HG03025 (cell line): ENCODE measurements around the gene NPHS1.
"Not testable (repeated sequence)": the region's sequence is repeated elsewhere in the genome, so short reads cannot be mapped to it uniquely, and the experiment has no call there.

ENCODE experiments used
- ATAC-seq: cut with Tn5 transposase; IDR thresholded peaks from one replicate; pipeline ENCODE4 v1.9.1; 2021; ENCODE audit warnings: mild to moderate bottlenecking, moderate library complexity; ENCODE audit not compliant: unreplicated experiment, low FRiP score

Gene NPHS1, protein sequence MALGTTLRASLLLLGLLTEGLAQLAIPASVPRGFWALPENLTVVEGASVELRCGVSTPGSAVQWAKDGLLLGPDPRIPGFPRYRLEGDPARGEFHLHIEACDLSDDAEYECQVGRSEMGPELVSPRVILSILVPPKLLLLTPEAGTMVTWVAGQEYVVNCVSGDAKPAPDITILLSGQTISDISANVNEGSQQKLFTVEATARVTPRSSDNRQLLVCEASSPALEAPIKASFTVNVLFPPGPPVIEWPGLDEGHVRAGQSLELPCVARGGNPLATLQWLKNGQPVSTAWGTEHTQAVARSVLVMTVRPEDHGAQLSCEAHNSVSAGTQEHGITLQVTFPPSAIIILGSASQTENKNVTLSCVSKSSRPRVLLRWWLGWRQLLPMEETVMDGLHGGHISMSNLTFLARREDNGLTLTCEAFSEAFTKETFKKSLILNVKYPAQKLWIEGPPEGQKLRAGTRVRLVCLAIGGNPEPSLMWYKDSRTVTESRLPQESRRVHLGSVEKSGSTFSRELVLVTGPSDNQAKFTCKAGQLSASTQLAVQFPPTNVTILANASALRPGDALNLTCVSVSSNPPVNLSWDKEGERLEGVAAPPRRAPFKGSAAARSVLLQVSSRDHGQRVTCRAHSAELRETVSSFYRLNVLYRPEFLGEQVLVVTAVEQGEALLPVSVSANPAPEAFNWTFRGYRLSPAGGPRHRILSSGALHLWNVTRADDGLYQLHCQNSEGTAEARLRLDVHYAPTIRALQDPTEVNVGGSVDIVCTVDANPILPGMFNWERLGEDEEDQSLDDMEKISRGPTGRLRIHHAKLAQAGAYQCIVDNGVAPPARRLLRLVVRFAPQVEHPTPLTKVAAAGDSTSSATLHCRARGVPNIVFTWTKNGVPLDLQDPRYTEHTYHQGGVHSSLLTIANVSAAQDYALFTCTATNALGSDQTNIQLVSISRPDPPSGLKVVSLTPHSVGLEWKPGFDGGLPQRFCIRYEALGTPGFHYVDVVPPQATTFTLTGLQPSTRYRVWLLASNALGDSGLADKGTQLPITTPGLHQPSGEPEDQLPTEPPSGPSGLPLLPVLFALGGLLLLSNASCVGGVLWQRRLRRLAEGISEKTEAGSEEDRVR (N-terminal part only)

DNA sequence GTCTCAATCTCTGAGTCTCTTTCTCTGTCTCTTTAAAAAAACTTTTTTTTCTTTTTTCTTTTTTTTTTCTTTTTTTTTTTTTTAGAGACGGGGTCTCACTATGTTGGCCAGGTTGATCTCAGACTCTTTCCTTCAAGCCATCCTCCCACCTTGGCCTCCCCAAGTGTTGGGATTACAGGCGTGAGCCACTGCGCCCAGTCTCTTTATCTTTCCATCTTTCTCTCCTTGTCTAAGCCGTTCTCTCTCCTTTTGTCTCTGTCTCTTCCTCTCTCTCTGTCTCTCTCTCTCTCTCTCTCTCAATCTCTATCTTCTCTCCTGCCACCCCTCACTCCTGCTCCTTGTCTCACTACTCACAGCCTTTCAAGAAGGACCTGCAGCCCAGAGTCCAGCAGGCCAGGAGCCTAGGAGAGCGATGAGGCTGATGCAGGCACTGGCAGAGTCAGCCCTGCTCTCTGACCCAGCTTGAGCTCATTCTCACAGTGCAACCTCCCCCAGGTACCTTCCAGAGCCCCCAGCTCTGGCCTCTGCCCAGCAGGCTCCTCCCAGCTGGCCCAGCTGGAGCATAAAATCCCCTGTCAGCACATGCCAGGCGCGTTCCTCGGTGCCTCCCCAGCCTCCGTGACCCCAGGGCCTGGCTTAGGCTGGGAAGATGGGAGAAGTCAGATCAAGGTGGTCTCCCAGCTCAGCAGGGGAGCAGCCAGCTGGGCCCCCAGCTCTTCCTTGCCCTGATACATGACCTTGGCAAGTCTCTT, at the start of gene NPHS1:
Gene NPHS1, minus strand, starts transcription at position 476 of the 752 bp plus-strand sequence. CDS start 667 bp downstream, outside the sequence.
- no peak for ATAC-seq

DNA sequence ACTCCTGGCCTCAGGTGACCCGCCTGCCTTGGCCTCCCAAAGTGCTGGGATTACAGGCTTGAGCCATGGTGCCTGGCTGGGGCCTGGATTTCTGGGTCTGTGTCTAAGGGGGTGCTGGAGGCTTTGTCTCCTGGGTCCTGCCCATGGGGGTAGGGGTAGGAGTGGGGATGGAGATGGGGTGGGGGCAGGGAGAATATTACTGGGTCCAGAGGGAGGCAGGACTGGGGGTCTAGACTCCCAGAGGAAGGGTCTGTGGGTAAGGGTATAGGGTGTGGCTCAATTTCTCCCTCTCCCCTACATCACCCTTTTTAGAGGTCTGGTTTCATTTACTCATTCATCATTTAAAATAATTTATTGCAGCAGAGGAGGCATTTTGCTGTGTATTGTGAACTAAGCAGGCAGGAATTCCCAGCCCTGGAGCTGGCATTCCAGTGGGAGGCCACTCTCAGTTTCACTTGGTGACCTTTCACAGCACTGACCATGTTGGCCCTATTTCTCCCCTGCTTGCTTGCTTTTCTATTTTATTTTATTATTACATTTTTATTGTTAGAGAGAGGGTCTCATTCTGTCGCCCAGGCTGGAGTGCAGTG, 48.8 kb upstream of the NPHS1 start:
- ATAC-seq: no peak

DNA sequence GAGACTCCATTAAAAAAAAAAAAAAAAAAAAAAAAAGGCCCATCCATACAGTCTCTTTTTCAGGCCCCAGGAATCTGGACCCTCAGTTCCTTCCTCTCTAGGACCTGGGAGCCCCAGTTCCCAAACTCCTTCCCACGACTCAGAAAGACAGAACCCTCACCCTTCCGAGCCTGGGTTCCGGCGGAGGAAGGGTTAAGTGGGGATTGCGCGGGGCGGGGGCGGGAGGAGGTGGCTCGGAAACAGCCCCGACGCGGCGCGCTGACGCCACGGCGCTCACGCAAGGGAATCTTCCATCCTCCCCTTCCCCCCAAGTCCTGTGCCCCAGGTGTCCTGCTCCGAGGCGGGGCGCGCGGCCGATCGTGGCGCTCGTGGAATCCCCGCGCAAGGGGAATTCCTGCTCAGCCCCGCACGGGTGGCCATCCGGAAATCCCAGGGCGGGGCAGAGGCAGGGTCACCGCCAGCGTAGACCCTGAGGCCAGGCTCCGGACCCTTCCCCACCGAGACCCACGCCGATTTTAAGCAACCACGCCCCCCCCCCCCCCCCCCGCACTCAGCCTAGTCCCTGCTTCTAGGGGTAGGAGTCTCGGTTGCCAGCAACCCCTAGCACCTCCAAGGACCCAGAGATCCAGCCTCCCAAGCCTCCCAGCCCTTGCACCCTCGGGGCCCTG, 47.4 kb upstream of the NPHS1 start:
- no peak for ATAC-seq

DNA sequence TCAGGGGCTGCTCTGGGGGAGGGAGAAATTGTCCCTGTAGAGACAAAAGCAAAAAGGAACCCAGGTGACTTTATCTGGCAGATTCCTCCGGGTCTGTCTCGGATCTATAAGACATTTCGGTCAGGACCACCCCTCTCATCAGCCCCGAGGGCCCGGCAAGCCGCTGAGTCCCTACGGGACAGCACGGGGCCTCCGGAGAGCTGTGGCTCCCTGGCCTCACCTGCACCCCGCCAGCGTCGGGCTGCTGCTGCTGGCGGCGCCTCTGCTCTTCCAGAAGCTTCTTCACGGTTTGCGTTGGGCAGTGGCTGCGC, 46.1 kb upstream of the NPHS1 start:
- ATAC-seq: no peak

DNA sequence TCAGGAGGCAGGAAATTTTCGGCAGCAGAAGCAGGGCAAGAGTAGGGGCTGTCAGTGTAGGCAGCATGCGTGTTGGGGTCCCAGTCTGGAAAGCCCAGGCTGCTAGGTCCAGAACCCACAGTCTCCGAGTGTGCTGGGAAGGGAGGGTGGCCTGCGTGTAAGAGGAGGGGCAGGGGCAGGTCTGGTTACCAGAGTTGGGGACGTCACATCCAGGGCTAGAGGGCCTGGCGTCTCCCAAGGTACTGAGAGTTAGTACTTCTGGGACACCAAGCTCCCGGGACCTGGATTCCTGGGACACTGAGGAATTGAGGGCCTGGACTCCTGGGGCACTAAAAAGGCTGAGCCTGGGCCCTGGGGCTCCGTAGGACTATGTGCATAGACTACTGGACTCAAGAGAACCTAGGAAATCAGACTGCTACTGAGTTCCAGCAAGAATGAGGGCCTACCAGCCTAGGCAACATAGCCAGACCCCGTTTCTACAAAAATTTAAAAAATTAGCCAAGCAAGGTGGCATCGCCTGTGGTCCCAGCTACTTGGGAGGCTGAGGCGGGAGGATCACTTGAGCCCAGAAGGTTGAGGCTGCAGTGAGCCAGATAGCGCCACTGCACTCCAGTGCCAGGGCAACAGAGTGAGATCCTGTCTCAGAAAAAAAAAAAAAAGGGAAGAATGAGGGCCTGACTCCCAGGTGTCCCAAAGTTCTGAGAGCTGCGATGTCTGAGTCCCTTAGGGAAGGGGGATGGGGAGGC, 45.6 kb upstream of the NPHS1 start:
- no peak for ATAC-seq

DNA sequence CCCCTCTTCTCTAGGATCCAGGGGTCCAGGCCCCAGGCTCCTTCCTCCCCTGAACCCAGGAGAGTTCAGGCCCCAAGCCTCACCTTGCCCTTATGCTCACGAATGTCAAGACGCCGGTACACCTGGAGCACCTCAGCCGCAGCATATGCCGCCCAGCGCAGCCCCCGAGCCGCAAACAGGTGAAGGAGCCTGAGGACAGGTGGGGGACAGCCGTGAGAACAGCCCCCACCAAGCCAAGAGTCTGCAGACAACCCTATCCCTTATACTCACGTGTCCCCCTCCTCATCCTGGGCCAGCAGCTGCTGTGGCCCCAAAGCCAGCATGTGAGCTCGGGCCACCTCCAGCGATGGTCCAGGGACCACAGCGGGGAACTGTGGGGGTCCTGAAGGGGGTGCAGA, 44.3 kb upstream of the NPHS1 start:
- no peak for ATAC-seq

DNA sequence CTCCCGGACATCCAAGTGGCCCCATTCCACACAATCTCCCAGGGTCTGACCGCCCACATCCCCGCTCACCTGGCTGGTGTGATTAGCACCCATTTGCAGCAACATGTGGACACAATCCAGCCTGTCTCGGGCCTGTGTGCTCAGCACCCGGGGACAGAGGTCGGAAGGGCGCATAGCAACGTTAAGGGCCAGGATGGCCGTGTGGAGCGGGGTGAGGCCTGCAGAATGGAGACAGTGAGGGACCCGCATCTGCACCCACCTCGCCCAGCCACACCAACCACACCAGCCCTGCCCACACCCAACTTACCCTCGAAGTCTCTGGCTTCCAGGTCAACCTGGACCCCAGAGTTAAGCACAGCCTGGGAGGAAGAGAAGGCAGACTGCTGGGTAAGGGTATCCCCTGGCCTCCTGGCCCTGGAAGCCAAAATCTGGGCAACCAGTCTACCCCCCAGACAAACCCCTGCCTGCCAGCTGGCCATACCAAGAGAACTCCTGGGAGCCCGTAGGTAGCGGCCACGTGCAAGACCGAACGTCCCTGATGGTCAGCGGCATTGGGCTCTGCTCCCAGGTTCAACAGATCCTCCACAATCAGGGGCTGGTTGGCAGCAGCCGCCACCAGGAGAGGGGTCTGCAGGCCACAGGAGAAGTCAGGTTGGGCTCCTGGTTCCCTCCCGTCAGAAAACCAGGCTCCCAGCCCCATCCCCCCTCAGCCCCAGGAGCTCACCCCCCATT, 43.8 kb upstream of the NPHS1 start:
- no peak for ATAC-seq

DNA sequence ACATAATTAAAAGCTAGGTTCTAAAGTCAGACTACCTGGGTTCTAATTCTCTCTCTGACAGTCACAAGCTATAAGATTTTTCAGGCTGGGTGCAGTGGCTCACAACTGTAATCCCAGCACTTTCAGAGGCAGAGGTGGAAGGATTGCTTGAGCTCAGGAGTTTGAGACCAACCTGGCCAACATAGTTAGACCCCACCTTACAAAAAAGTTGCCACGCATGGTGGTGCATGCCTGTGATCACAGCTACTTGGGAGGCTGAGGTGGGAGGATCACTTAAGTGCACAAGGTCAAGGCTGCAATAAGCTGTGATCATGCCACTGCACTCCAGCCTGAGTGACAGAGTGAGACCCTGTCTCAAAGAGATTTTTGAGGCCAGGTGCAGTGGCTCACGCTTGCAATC, 42.0 kb upstream of the NPHS1 start:
- ATAC-seq: no peak

DNA sequence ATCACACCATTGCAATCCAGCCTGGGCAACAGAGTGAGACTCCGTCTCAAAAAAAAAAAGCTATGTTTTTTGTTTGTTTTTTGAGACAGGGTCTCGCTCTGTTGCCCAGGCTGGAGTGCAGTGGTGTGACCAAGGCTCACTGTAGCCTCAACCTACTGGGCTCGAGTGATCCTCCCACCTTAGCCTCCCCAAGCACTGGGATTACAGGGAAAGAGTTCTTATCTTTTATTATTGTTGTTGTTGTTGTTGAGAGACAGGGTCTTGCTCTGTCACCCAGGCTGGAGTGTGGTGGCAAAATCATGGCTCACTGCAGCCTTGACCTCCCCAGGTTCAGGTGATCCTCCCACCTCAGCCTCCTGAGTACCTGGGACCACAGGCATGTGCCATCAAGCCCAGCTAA, 39.5 kb upstream of the NPHS1 start:
- not testable (repeated sequence) for ATAC-seq

DNA sequence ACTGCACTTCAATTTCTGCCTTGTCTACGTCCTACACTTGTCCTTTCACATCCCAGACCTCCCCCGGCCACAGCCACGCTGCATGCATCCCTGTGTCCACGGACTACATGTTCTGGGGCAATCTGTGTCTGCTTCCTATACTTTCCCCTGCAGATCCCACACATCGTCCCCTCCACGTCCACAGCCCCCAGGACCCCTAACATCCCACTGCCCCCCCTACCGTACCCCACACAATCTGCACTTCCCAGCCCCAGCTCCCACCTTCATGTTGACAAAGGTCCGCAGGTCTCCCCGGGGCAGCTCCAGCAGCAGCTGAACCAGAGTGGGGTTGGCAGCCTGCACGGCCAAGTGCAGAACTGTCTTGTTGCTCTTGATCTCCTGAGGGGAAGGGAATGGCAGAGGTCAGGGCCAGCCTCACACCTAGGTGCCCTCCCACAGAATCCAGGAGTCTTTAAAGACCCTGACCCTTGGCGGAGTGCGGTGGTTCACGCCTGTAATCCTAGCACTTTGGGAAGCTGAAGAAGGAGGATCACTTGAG, 37.9 kb upstream of the NPHS1 start:
- no peak for ATAC-seq

DNA sequence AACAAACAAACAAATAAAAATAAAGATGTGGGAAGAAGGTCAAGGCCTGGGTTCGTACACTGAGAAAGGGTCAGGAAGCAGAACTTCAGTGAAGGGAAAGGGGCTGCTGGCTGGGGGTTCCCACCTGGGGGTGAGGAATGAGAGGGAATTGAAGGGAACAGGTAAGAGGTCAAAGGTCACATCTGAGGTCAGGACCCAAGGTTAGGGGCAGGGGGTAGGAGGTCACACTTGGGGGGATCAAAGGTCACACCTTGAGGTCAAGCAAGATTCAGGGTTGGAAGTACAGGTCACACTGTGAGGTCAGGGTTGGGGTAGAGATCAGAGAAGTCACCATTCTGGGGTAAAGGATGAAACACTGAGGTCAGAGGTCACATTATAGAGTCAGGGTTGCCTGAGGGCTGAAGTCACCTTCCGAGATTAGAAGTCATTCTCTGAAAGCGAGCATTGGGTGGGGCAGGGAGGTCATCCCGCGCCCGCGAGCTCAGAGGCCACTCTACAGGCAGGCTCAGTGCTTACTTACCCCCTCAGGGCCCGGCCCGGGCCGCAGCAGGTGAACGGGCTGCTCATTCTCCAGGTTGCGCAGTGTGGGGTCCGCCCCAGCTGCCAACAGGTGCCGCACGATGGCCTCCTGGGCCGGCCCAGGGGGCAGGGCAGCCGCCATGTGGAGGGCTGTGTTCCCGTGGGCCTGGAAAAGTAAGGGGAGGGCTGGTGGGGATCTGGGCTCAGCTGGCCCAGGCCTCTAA, 37.2 kb upstream of the NPHS1 start:
- ATAC-seq: no peak

DNA sequence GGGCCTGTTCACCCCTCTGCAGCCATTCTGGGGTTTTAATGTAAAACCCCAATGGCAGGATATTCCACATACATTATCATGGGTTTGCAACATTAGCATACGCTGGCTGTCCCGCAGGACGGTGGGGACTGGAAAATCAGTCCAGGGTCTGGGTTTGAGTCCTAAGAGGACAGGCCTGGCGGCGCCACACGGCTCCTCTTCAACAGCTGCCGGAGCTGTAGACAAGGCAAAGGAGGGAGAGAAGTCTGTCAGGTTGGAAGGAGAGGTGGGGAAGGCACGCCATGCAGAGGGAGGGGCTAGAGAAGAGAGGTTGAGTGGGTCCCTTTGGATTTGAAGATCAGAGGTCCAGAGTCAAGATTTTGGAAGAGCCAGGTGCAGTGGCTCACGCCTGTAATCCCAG, 36.1 kb upstream of the NPHS1 start:
- ATAC-seq: no peak

DNA sequence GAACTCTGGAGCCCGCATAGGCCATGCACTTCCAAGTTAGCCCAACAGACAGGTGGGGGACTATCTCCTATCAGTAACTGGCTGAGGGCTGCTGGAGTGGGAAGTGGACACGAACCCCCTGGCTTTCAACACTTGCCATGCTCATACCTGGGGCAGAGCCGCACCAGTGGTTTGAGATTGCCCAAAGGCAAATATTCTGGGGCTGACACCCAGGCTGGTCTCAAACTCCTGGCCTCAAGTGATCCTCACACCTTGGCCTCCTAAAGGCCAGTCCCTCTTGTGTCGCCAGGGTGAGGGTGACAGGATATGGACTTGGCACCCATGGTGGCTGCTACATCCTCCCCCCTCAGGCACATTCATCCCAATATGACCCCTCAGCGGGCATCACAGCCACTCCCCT, 34.9 kb upstream of the NPHS1 start:
- no peak for ATAC-seq

DNA sequence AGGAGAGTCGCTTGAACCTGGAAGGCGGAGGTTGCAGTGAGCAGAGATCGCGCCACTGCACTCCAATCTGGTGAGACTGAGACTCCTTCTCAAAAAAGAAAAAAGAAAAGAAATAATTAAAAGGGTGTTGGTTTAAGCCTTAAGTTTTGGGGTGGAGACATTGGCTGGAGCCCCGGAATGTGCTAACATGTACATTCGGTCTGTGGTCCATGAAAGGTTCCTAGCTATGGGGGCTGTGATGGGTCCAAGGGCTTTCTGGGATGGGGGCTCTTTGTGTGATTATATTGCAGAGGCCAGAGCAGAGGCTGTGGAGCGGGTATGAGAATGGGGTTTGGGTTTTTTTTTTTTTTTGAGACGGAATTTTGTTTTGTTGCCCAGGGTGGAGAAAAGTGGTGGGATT, 33.6 kb upstream of the NPHS1 start:
- ATAC-seq: no peak

DNA sequence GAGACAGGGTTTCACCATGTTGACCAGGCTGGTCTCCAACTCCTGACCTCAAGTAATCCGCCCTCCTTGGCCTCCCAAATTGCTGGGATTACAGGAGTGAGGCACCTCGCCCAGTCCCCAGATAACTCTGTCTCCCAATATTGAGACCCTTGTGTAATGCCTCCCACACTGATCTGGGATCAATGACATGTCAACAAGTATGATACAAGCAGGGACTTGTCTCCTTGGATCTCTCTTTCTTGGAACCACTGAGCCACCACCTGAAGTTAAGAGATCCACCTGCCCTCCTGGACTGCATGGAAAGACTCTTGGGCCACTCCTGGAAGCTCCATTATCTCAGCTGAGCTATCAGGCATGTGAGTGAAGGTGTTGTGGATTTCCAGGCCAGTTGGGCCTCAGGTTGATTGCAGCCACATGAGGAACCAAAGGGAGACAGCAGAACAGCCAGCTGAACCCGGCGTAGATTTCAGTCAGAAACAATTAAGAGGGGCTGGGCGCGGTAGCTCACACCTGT, 33.0 kb upstream of the NPHS1 start:
- ATAC-seq: no peak

DNA sequence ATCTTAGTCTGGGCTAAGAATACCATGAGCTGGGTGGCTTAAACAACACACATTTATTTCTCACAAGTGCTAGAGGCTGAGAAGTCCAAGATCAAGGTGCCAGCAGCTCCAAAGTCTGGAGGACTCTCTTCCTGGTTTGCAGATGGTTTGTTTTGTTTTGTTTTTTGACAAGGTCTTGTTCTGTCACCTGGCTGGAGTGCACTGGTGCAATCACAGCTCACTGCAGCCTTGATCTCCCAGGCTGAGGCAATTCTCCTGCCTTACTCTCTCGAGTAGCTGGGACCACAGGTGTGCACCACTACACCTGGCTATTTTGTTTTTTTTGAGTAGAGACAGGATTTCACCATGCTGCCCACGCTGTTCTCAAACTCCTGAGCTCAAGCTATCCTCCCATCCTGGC, 31.6 kb upstream of the NPHS1 start:
- no peak for ATAC-seq

DNA sequence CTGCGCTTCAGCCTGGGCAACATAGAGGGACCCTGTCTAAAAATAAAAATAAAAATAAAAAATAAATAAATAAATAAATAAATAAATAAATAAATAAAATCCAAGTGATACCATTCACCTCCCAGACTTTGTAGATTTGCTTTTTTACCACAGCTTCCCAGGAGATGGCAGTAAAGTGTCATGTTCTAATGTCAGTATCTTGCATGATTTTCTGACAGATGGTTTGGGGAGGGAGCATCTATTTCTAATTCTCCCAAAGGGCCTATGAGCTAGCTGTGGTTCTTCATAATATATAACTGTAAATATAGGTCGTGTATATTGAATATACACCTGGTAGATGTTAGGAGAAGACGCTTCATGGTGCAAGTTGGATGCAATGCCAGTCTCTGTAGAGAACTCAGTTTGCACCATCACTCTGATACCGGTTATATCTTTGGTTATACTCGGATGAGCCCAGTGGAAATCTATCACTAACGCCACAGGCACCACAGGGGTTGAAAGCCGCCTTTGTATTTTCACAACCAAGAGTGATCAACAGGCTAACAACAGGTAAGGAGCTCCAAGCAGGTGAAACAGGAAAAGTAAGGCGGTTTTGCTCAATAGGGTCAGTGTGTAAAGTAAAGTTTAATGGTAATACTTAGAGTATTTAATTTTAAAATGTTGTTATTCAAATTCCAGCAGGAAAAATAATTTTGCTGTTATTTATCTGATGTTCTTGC, 30.0 kb upstream of the NPHS1 start:
- no peak for ATAC-seq
